ENCODE data around the gene ABCC5.
A peak's percentile ranks its signal among the peaks of the same experiment; 100 is the strongest.

Gene ABCC5

DNA sequence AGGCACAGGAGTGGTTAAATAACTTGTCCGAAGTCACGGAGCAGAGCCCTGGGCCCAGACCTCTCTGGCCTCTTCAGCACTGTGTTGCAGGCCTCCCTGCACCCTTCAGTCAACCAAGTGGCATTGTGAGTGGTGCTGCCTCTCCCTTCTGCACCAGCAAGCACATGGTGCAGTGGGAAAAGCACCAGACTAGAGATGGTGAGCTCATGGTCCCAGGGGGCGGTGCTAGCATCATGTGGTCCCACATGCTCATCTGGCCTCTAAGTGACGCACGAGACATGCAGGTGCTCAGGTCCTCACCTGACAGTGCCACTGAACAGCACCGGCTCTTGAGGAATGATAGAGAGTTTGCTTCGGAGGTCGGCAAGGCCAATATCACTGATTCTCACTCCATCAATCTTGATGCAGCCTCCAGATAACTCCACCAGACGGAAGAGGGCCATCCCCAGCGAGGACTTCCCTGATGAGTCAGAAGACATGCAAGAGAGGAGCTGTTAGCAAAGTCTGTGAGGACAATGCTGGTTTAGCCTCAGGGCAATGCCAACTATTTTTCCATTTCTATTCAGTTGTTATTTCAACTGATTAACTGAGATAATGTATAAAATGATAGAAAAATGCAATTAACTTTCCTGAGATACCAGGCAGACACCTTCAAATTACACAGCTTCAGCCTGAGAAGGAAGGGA lies 79.9 kb downstream of the ABCC5 start:
- no peak for DNase-seq (ENCODE audit: low spot score)
- ChIA-PET CTCF (interaction anchor here (0.5 to 0.8 kb wide), 2 partner anchors 34 to 36 kb away, joined by 3 to 4 read pairs; no protein-coding TSS in a partner anchor), POLR2A (ENCODE audit: low non-redundant PET) (no interaction called here)
- no peak overlapping the region for H3K27ac ChIP-seq
- TF ChIP-seq, protein P1, sequence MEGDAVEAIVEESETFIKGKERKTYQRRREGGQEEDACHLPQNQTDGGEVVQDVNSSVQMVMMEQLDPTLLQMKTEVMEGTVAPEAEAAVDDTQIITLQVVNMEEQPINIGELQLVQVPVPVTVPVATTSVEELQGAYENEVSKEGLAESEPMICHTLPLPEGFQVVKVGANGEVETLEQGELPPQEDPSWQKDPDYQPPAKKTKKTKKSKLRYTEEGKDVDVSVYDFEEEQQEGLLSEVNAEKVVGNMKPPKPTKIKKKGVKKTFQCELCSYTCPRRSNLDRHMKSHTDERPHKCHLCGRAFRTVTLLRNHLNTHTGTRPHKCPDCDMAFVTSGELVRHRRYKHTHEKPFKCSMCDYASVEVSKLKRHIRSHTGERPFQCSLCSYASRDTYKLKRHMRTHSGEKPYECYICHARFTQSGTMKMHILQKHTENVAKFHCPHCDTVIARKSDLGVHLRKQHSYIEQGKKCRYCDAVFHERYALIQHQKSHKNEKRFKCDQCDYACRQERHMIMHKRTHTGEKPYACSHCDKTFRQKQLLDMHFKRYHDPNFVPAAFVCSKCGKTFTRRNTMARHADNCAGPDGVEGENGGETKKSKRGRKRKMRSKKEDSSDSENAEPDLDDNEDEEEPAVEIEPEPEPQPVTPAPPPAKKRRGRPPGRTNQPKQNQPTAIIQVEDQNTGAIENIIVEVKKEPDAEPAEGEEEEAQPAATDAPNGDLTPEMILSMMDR (conservative IDR thresholded peaks at IDR 0.05; ENCODE audit: low read depth), result no peak

GRCh38 chr3:183933160-183933559 lies 84.5 kb downstream of the ABCC5 start:
- DNase-seq (ENCODE audit: low spot score), result no peak
- H3K27ac ChIP-seq, result no peak overlapping the region
- ChIA-PET CTCF (interaction anchor here (0.7 kb wide), 1 partner anchor 20 kb away, joined by 6 read pairs; no protein-coding TSS in a partner anchor), POLR2A (ENCODE audit: low non-redundant PET) (no interaction called here)
- TF ChIP-seq, protein P1 (conservative IDR thresholded peaks at IDR 0.05; ENCODE audit: low read depth), result no peak

DNA sequence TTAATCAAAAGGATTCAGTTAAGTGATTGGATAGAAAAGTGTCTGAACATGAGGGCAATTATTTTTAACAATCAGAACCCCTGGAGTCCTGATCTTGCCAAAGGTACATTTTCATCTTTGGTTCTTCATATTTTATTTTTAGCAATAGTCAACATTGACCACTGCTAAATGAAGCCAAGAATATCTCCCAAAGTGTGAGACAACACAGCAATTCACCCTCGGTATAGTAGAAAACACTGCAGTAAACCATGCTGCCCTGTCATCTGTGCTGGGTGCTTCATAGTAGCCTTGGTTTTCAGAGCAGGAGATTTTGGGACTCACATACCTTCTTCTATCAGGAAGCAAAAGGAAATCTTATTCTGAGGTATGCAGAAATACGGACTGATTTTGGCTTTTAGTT lies 85.8 kb downstream of the ABCC5 start:
- ChIA-PET CTCF (no interaction called here), POLR2A (ENCODE audit: low non-redundant PET) (no interaction called here)
- TF ChIP-seq, protein P1 (conservative IDR thresholded peaks at IDR 0.05; ENCODE audit: low read depth), result no peak
- H3K27ac ChIP-seq, result no peak overlapping the region
- no peak for DNase-seq (ENCODE audit: low spot score)

DNA sequence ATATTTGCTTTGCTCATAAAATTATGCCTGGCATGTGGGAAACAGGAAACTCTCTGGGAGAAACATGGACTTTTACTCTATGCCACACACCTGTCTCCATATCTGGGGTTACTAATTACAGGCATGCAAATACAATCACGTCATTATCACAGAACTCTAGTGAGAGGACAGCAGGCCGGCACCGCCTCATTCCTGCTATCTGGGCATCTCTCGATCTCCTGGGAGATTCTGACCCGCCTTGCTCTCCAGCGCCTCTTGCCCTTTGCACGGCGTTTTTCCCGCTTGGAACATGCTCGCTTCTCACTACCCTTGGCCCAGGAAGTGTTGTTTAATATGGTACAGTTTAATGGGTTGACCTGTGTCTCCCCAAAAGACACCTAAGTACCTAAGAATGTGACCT lies 87.6 kb downstream of the ABCC5 start:
- H3K27ac ChIP-seq, result no peak overlapping the region
- TF ChIP-seq, protein P1 (conservative IDR thresholded peaks at IDR 0.05; ENCODE audit: low read depth), result no peak
- CTCF ChIA-PET, result no interaction called here
- POLR2A ChIA-PET (ENCODE audit: low non-redundant PET), result no interaction called here
- no peak for DNase-seq (ENCODE audit: low spot score)

- CTCF ChIA-PET, result no interaction called here
- POLR2A ChIA-PET (ENCODE audit: low non-redundant PET), result no interaction called here
- H3K27ac ChIP-seq, result no peak overlapping the region
- DNase-seq (ENCODE audit: low spot score), result no peak
- TF ChIP-seq, protein P1 (conservative IDR thresholded peaks at IDR 0.05; ENCODE audit: low read depth), result no peak
These were observed 90.6 kb downstream of the ABCC5 start for GRCh38 chr3:183927059-183927458.

- H3K27ac ChIP-seq, result peak overlapping the region; percentile 80
- ChIA-PET CTCF (interaction anchor here (1.8 kb wide), 1 partner anchor 29 kb away, joined by 5 read pairs; no protein-coding TSS in a partner anchor), POLR2A (ENCODE audit: low non-redundant PET) (no interaction called here)
- peak; percentile 94 for DNase-seq (ENCODE audit: low spot score)
- TF ChIP-seq, protein P1 (conservative IDR thresholded peaks at IDR 0.05; ENCODE audit: low read depth), result no peak
These were observed 92.7 kb downstream of the ABCC5 start for GRCh38 chr3:183924956-183925355.

All from RWPE1 (cell line).